NCI-H128 (cell line): ENCODE results near the gene MYO9B.

Experiments used
- DNase-seq: peaks from one replicate; lab custom pipeline; 2025; ENCODE audit not compliant: unreplicated experiment; lab: John Stamatoyannopoulos, UW

MYO9B gene

DNA sequence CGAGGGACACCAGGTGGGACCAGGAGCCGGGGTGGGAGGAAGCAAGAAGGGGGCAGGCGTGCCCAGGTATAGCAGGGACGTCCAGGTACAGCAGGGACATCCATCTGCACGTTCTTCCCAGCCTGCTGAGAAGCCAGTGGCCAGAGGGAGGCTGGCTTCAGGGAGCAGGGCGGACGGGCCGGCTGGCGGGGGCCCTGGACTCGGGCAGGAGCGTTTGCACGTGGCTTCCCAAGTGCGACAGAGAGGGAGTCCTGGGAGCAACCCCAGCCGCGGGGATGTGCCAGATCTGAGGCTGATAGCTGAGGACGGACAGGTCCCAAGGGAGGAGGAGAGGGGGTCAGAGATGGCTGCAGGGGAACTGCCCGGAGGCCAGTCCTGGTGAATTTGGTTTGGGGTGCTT lies 36.7 kb downstream of the MYO9B start:
- DNase-seq, result no peak

DNA sequence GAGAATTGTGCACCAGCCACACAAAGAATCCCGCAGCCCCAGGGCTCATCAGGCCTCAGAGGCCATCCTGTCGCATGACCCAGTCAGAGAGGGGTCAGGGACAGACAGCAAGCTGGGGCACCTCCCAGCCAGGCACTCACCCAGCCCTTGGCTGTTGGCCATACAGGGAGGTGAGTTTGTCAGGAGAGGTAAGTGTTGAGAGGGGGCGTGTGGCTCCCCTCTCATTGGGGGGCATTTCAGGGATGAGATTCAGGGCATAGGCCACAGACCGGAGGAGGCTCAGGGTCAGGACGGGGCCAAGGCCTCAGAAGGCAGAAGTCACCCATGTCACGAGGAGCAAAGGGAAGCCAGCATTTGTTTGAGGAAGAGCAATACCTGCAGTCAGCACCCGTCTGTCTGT lies 37.1 kb downstream of the MYO9B start:
- DNase-seq, result no peak

DNA sequence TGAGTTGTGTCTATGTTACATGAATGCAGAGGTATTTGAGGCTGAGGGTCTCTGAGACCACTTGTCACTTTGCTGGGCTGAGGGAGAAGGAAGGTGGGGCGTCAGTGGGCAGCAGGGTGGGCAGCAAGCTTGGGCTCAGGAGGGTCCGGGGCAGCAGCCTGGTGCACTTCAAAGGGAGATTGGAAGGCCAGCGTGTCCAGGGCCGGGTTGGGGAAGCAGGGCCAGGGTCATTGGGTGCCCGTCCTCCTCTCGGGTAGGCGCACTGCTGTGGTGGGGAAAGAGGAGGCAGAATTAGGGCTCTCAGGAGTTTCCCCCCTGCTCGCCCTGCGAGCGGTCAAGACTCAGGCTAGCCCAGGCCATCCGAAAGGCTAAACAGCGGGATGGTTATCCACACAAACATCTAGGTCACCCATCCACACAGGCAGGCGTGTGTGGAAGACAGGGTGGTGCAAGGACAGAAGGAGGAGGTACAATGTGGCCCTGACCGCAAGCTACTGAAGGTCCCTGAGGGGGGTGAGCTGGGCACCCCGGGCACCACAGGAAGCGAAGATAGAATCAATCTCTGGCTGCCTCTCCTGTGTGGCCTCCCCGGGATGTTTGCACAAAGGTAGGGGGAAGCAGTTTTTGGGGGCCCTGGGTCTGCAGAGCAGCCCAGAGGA lies 37.7 kb downstream of the MYO9B start:
- DNase-seq, result no peak

DNA sequence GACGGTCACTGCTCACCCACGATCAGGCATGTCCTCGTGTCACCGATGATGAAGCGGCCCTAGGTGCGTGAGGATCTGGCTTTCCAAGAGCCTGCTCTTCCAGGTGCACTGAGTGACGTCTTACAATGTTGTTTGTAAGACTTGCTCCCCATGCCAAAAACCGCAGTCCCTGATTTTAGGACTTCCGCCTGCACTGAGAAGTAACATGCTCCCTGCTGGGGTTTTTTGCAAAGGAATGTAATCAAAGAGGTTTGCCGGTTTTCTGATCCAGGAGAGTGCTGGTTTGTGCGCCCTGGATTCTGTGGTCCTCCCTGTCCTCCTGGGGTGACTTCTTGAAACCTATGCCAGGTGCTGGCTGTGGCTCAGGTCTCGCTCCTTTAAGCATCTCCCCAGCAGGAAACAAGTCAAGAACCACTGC lies 38.8 kb downstream of the MYO9B start:
- DNase-seq, result no peak

DNA sequence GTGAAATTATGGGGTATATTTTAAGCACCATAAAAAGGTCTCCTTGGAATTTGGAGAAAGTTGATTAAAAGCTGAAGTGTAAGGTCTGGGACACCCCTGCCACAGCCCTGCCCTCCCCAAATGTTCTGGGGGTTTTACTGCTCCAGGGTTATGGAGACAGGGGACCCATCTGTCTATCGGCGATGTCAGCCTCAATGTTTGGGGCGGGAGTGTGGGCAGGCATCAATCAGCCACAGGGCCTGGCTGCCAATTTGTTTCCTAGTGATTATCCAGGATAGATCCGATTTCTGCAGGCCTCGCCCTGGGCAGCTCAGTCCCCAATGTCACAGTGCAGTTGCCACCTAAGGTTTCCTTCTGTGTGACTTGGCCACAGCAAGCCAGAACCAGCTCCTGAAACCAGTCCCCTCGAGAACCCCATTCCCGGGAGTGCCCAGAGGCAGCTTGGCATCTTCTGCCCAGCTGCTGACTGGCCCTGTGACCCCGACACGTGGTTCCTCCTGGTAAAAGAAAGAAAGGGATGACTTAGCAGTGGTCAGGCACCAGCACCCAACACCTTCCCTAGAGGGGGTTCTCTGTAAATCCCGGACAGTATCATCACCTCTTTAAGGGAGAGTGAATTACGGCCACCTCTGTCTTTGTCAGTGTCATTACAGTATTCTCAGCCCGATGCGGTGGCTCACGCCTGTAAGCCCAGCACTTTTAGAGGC lies 41.6 kb downstream of the MYO9B start:
- no peak for DNase-seq

DNA sequence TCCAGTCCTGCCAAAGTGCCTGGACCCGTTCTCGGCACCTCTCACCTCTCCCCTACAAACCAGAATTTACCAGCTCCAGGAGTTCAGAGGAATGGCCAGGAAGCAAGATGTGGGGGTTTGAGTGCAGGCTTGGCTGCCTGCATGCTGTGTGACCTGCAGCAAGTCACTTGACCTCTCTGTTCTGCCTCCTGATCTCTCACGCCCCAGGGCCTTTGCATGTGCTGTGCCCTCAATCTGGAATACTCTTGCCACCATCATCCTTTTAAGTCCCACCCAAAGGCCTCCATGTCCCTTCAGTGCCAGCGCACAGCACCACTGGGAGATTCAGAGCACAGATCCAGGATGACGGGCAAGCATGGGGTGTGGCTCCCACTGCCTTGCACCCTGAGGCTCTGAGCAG lies 43.4 kb downstream of the MYO9B start:
- DNase-seq, result no peak

DNA sequence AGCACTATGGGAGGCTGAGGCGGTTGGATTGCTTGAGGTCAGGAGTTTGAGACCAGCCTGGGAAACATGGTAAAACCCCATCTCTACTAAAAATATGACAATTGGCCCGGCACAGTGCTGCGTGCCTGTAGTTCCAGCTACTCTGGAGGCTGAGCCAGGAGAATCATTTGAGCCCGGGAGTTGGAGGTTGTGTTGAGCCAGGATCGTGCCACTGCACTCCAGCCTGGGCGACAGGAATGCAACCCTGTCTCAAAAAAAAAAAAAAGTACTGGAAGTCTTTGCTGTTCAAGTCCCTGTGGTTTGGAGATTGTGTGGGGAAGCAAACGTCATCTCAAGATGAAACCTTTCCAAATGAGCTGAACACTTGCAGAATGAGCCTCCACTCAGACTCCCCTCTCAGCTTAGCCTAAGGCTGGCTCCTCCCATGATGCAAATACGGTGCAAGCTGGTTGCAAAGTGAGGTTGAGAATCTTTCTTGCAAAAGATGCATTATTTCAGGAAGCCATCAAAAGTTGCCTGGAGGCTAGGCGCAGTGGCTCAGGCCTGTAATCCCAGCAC lies 46.2 kb downstream of the MYO9B start:
- no peak for DNase-seq

DNA sequence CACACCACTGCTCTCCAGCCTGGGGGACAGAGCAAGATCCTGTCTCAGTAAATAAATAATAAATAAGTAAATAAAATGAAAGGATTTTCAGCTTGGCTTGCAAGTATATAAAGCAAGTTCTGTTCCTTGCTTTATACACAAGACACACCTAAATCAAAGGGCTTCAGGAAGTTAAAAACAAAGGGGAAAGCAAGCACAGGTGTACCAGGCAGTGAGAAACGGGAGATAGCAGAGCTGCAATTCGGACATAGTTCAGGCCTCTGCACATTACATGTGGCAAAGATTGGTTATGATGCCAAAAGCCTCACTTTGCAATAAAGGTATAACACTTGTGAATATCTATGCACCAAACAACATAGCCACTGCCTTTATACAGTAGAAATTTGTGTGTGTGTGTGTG lies 47.5 kb downstream of the MYO9B start:
- no peak for DNase-seq

DNA sequence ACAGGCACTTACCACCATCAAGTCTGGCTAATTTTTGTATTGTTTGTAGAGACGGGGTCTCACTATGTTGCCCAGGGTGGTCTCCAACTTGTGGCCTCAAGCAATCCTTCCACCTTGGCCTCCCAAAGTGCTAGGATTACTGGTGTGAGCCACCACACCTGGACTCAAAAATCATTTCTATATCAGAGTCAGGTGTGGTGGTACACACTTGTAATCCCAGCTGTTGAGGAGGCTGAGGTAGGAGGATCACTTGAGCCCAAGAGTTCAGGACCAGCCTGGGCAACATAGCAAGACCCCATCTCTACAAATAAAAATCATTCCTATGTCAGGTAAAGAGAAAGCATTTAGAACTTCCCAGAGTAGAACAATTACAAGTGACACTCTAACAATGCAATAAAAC lies 48.4 kb downstream of the MYO9B start:
- DNase-seq, result no peak

DNA sequence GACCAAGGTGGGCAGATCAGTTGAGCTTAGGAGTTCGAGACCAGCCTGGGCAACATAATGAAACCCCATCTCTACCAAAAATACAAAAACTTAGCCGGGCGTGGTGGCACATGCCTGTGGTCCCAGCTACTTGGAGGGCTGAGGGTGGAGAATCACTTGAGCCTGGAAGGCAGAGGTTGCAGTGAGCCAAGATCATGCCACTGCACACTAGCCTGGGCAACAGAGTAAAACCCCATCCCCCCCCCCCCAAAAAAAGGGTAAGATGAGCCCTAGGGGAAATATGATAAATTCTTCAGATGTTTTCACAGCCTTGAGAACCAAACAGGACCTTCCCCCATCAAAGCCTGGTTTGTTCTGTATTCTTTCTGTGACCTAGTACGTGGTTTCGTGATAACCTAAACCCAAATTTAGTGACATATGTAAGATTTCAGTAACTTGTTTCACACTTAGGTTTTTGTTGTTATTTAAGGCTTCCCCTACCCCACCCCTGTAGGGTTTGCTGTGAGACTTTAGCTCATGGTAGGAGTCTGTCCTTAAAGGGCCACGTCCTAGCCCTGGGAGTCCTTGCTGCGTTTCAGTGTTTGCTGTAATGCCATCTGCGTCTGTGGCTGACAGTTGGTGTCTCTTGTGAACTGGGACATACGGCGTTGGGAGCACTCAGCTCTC lies 49.6 kb downstream of the MYO9B start:
- DNase-seq, result no peak

DNA sequence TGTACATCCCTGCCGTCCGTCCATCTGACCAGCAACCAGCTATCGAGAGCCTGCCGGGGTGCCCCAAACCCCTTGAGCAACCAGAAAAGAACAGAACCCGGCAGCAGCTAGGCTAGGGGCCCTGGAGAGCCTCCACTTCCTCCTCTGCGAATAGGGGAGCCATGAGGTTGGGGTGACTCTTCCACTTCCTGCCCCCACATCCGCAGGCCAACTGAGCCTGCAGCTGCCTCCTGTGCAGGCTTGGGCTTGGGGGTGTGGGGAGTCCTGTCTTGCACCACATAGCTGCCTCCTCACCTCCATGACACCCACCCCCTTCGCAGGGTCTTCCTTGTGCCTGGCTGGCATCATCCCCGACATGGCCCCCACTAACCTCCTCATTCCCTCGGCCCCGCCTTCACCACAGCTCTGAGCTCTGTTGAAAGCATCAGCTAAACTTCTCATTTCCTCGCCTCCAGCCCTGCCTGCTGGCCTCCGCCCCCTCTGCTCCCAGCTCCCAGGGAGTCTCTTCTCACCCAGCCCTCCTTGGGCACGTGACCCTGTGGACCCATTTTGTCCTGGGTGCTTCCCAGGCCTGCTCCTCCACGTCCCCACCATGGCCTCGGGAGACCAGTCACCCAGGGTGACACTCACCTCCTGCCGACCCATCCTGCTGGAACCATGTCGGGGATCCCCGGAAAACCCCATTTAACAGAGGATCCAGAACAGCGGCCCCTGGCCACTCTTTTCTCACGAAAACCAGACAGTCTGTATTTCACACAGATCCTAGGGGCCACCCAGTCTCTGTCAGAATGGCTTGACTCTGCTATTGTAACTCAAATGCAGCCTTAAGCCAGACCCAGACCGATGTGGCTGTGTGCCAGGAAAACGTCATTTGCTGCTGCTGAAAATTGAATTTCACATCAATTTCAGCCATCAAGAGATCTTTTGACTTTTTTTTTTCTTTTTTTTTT lies 50.4 kb downstream of the MYO9B start:
- DNase-seq, result no peak

DNA sequence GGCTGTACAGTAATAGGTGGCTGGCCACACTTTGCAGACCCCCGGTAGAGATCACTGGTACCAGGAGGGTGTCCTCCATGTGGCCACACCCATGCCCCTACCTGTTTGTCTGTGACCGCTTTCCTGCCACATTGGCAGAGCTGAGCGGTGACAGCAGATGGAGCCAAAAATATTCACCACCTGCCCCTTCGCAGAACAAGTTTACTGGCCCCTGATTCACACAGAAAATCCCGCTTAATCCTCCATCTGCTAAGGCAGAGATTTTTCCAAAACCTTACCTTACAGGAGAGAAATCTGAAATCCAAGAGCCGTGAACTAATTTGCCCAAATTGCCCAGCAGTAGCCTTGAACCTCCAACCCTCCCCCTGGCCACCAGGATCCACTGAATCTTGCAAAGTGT lies 52.1 kb downstream of the MYO9B start:
- DNase-seq, result no peak

DNA sequence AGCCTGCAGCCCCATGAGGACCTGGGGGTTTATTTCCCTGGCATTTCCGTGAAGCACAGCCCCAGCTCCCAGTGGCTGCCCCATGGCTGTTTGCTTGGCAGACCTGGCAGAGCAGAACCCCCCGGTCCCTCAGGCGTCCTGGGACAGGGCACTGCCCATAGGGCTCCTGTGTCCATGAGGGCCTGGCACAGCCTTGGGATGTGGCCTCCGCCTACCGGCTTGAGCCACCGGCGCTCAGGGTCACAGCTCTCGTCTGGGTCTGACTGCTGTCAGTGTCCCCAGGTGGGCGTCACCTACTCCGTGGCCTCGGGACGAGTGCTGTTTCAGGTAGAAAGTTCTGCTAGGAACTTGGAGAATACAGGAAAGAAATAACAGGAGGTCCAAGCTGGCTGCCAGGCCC lies 52.8 kb downstream of the MYO9B start:
- no peak for DNase-seq

DNA sequence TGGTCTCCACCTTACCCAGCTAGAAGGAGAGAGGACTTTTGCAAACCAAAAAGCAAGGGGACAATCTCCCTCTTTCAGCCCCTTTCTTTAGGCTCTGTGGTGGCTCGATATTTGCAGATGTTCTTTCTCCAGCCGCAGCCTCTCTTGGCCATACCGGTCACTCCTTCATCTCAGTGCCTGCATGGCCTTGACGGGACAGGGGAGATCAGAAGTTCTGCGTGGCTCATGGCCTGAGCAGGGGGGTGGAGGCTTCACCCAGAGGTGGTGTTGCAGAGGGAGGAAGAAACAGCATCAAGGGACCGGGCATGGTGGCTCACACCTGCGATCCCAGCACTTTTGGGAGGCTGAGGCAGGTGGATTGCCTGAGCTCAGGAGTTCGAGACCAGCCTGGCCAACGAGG lies 53.2 kb downstream of the MYO9B start:
- DNase-seq, result no peak

DNA sequence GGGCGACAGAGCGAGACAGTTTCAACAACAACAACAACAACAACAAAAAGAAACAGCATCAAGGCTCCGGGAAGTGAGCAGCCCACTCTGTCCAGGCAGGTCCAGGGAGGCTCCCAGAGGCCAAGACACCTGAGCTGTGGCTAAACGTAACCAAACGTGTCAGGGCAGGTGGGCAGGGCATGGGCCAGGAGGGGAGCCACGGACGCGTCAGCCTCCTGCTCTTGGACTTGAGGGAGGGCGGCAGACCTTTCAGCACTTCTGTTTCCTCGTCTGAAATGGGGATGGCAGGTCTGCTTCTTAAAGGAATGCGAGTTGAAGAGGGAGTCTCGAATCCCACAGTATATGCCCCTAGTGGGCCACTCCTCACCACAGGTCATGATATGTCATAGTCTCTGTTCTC lies 53.8 kb downstream of the MYO9B start:
- no peak for DNase-seq

DNA sequence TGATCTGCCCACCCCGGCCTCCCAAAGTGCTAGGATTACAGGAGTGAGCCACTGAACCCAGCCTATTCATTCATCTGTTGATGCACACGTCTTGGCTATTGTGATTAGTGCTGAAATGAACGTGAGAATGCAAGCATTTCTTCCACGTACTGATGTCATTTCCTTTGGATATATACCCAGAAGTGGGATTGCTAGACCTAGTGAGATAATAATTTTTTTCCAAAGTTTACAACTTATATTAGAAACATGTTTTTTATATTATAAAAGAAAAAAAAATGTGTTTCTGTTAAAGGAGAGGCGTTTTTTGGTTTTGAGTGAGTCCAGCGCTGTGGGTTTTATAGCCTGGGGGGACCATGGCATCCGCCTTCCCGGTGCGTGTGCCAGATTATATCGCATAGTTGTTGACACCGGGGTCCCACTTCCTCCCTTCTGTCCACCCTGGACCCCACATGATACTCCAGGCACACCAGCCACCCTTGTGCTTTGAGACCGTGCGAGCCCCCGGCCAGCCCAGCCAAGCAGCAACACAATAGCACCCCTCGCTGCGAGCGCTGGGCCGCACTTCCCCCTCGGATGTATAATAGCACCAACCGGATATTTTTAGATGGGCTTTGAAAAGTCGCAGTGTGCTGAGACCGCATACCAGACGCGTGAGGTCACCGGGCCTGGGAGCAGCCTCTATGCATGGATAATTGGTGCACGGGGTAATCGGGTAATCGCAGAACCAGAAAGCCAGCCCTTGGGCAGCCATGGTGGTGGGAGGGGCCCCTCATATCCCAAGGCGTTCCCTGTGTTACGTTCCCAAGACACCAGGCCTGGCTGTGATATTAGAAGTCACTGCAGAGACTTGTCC lies 59.6 kb downstream of the MYO9B start:
- DNase-seq, result no peak

DNA sequence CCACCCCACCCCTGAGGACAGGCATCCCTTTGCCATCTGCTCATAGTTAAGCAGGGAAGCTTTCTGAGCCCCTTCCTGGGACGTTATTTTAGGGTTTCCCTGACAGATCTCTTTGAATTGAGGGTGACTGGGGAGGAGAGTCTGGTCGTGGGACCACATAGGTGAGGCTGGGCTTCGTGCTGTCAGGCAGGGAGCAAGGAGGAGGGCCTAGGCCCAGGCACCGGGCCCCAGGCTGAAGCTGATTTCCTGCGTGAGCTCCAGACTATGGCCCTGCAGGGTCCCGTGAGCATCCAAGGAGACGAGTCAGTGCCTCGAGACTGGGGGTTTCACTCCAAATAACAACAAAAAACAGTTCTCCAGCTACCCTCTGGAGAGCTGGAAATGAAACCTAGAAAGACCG lies 60.4 kb downstream of the MYO9B start:
- no peak for DNase-seq

DNA sequence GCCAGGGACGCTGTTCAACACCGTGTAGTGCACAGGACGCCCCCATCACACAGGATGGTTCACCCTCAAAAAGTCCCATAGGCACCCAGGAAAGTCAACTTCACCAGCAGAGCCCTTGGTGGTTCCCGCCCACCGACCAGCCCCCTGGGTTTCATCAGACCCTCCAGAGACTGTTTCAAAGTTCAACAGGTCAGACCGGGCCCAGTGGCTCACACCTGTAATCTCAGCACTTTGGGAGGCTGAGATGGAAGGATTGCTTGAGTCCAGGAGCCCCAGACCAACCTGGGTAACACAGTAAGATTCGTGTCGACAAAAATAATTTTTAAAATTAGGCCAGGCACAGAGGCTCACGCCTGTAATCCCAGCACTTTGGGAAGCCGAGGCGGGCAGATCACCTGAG lies 61.0 kb downstream of the MYO9B start:
- DNase-seq, result no peak

DNA sequence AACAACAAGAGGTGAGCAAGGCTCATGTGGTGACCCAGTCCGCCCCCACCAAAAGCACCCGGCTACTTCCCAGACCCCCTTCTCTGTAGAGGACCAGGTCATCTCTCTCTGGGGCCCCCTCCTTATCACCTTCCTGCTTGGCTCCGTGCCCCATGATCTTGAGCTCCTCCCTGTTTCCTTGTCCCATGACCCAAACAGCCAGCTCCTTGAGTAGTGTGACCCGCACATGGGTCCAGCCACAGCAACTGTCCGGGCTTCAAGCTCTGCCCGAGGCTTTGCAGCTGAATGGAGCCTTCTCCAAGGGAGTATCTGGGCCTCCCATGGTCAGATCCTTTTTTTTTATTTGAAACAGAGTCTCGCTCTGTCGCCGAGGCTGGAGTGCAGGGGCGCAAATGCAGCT lies 61.8 kb downstream of the MYO9B start:
- no peak for DNase-seq
